B cell (primary cell): ENCODE results near the gene TMEM247. TPM values are rescaled to one million over a fixed set of nuclear protein-coding genes. Genes with fewer than 3 reads are reported as not detected.
A peak's percentile ranks its signal among the peaks of the same experiment; 100 is the strongest.

Experiments
- ATAC-seq: fragments of 200-7000 bp; cut with Tn5 transposase; one replicate; pipeline ENCODE4 v1.10.0; 2021; ENCODE audit warnings: low read depth, mild to moderate bottlenecking, moderate number of reproducible peaks, moderate library complexity
- CTCF ChIA-PET: fragments of 350-600 bp; sonication (Branson Sonifier 250); formaldehyde crosslinking; loops from one replicate; lab custom pipeline; 2021; ENCODE audit warnings: antibody characterized with exemption, inconsistent platforms; lab: Charles Lee
- POLR2A ChIA-PET: fragments of 350-600 bp; sonication (Branson Sonifier 250); formaldehyde crosslinking; loops from one replicate; lab custom pipeline; 2021; ENCODE audit warnings: antibody characterized with exemption; lab: Charles Lee
- DNase-seq: peaks from one replicate; pipeline ENCODE4 v3.0.0; 2013
- H2AFZ ChIP-seq: 2 replicates; pipeline ENCODE4 v1.6.1; 2012; ENCODE audit warnings: mild to moderate bottlenecking, low read depth, low read length; ENCODE audit not compliant: insufficient read depth, poor library complexity, severe bottlenecking
- H3K27ac ChIP-seq, 2 donors: 1 replicate in 1 of 2; 2 replicates in 1 of 2; pipeline ENCODE4 v1.5.1; 2012 to 2013; ENCODE audit warnings: low read length in 2 of 2, mild to moderate bottlenecking in 2 of 2, moderate library complexity in 1 of 2
- H3K27me3 ChIP-seq, 4 experiments: fragments of 200-600 bp in 1 of 4; sonication (generic) in 1 of 4; replicated peaks in 1 of 4; 1 replicate in 2 of 4; 2 replicates in 2 of 4; pipeline versions ENCODE4 v1.6.1 to v1.7.0; 2013 to 2016; ENCODE audit warnings: low read length in 3 of 4, mild to moderate bottlenecking in 2 of 4, mixed read lengths in 1 of 4, moderate library complexity in 1 of 4; ENCODE audit not compliant: insufficient read depth in 4 of 4, control insufficient read depth in 3 of 4; ENCODE audit errors: control extremely low read depth in 1 of 4
- H3K36me3 ChIP-seq, 2 experiments: replicated peaks in 1 of 2; 1 replicate in 1 of 2; 2 replicates in 1 of 2; pipeline versions ENCODE4 v1.6.1 to v1.7.1; 2013; ENCODE audit warnings: low read length in 1 of 2; ENCODE audit not compliant: insufficient read depth in 2 of 2, control insufficient read depth in 1 of 2; ENCODE audit errors: control extremely low read depth in 1 of 2, extremely low read depth in 1 of 2
- H3K4me1 ChIP-seq, 2 donors: fragments of 200-600 bp in 1 of 2; sonication (generic) in 1 of 2; 1 replicate in 1 of 2; 2 replicates in 1 of 2; pipeline versions ENCODE4 v1.5.1 to v1.6.1; 2013 to 2017; ENCODE audit warnings: low read length in 2 of 2; ENCODE audit not compliant: control insufficient read depth in 2 of 2, insufficient read depth in 2 of 2
- H3K4me2 ChIP-seq: replicated peaks from 2 replicates; pipeline ENCODE3; 2012; ENCODE audit warnings: mild to moderate bottlenecking, low read depth, low read length; ENCODE audit not compliant: poor library complexity, severe bottlenecking
- H3K4me3 ChIP-seq, 5 experiments: fragments of 200-600 bp in 1 of 5; sonication (generic) in 1 of 5; 1 replicate in 3 of 5; 2 replicates in 2 of 5; pipeline versions ENCODE4 v1.5.1 to v1.7.0; 2011 to 2016; ENCODE audit warnings: low read length in 4 of 5, mild to moderate bottlenecking in 4 of 5, low read depth in 2 of 5, control low read depth in 1 of 5, moderate library complexity in 1 of 5; ENCODE audit not compliant: insufficient read depth in 1 of 5; ENCODE audit errors: control extremely low read depth in 1 of 5, extremely low read depth in 1 of 5
- H3K79me2 ChIP-seq: fragments of 200-600 bp; sonication (generic); one replicate; pipeline ENCODE4 v1.6.0; 2016; ENCODE audit warnings: low read length; ENCODE audit not compliant: control insufficient read depth, insufficient read depth
- H3K9ac ChIP-seq: fragments of 200-600 bp; sonication (generic); 2 replicates; pipeline ENCODE4 v1.6.1; 2017; ENCODE audit warnings: mild to moderate bottlenecking, low read length, moderate library complexity
- H3K9me3 ChIP-seq, 3 donors: one replicate each; pipeline versions ENCODE4 v1.6.1 to v1.7.1; 2013; ENCODE audit warnings: low read length in 2 of 3; ENCODE audit not compliant: control insufficient read depth in 2 of 3, insufficient read depth in 1 of 3; ENCODE audit errors: control extremely low read depth in 1 of 3
- H4K20me1 ChIP-seq: 2 replicates; pipeline ENCODE4 v1.6.0; 2012; ENCODE audit warnings: mild to moderate bottlenecking, low read length; ENCODE audit not compliant: insufficient read depth, control insufficient read depth, poor library complexity, severe bottlenecking
- H3K27ac Mint-ChIP-seq: one replicate; pipeline ENCODE4 v1.8.0; 2021; ENCODE audit warnings: mixed read lengths
- H3K27me3 Mint-ChIP-seq: one replicate; pipeline ENCODE4 v1.8.0; 2021; ENCODE audit warnings: mixed read lengths
- H3K4me1 Mint-ChIP-seq: one replicate; pipeline ENCODE4 v1.8.0; 2021; ENCODE audit warnings: mixed read lengths
- H3K4me3 Mint-ChIP-seq: one replicate; pipeline ENCODE4 v1.8.0; 2021; ENCODE audit warnings: mixed read lengths
- H3K9me3 Mint-ChIP-seq: one replicate; pipeline ENCODE4 v1.8.0; 2022; ENCODE audit warnings: mixed read lengths; ENCODE audit not compliant: insufficient read depth
- EZH2 ChIP-seq: IDR thresholded peaks from 2 replicates; pipeline ENCODE4 v1.6.1; 2012; ENCODE audit warnings: borderline replicate concordance, low read depth, mild to moderate bottlenecking, moderate library complexity, low read length; ENCODE audit not compliant: insufficient read depth, poor library complexity, severe bottlenecking
- WGBS: methylation state at CpG from one replicate; pipeline ENCODE4 v1.1.5; 2013; ENCODE audit warnings: missing lambda C conversion rate; ENCODE audit not compliant: insufficient coverage; 5-methylcytosine and 5-hydroxymethylcytosine counted together
- intact Hi-C: fragments of 100-400 bp; cut with micrococcal nuclease; formaldehyde crosslinking; loops from one replicate; pipeline ENCODE4 v1.10.0; 2022
- polyA plus RNA-seq: library from polyadenylated mRNA; depleted of rRNA; stranded (reverse); fragments of >200 nt; gene quantifications from 2 replicates; pipeline ENCODE4 v1.2.3, GENCODE V29; 2012
- total RNA-seq, 2 donors: library from RNA; stranded (reverse); fragments of 120-200 nt in 1 of 2; gene quantifications; 1 replicate in 1 of 2; 2 replicates in 1 of 2; pipeline versions ENCODE4 v1.2.3 to v1.2.4, GENCODE V29; 2013 to 2022
- TF ChIP-seq, protein P1 (sequence below): fragments of 200-600 bp; IDR thresholded peaks from one replicate; pipeline ENCODE4 v1.8.0; 2022; ENCODE audit warnings: antibody characterized with exemption, mild to moderate bottlenecking

The TMEM247 gene
- total and polyA plus RNA-seq, 2 donors (not counting 1 experiment from before 2014, with no cell fraction given) = not detected

DNA sequence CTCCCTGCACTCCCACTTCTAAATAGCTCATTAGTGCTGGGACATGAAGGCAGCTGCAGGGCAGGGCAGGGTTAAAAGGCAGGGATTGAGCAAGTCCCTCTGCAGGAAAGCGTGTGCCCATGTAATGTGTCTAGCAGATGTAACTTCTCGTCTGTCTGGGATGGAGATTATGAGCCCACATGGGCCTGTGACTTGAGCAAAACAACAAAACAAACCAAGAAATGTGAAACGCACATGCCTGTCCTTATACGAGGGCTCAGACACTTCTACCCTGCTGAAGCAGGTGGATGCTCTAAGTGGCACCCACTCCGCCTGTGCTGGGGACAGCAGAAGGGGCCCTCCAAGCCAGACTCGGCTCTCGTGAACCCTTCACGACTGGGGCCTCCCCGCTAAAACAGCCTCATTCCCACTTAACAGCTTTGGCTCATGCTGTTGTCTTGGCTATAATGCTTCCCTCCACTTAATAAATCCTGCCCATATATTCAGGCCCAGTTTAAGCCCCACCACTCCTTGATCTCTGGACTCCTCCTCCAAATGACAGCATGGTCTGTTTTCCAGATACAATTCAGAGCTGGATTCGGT is 40.9 kb downstream of the TMEM247 start:
- no peak for ATAC-seq

DNA sequence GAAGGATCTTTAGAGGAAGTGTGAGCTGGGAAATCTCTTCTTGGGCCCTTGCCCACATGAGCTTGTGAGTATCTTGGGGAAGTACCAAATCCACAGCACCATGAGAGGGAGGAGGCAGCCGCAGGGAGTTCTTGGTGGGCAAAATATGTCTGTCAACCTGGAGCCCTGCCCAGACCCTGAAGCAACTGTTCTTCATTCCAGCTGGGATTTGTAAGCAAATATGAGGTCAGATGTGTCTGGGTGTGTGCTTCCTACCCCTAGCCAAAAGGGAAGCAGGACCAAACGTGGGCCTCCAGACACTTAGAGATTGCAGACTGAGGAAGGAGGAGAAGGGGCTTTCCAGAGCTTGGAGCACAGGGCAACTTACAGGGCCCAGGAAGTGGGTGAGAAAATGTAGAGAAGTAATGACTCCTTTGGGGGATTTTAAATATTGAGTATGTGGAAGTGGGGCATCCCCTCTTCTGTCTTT is 41.9 kb downstream of the TMEM247 start:
- ATAC-seq = peak; percentile 17

More for the DNA sequence above, 40.9 kb downstream of the TMEM247 start:
- DNase-seq = no peak
- H3K36me3 ChIP-seq = no peaks in the 10 kb centered on the region
- H3K27ac ChIP-seq = no peak overlapping the region
- peaks cover 0 to 12% of the 10 kb centered on the region in 2 donors for H3K4me1 ChIP-seq
- peaks cover 3 to 10% (median 3%) of the 10 kb centered on the region in 3 donors for H3K9me3 ChIP-seq
- no peak overlapping the region for H3K27ac Mint-ChIP-seq
- no peak overlapping the region for H3K4me3 ChIP-seq
- intact Hi-C loops = no loop called here
- peaks cover 9% of the 10 kb centered on the region for H3K9me3 Mint-ChIP-seq
- H3K4me2 ChIP-seq = no peak overlapping the region
- CTCF ChIA-PET = interaction anchor here (0.6 to 0.7 kb wide), 2 partner anchors 13 to 30 kb away, joined by 3 to 4 read pairs; no protein-coding TSS in a partner anchor
- POLR2A ChIA-PET = no interaction called here
- no peaks in the 10 kb centered on the region for H4K20me1 ChIP-seq
- no peak overlapping the region for H3K9ac ChIP-seq
- WGBS = 96% methylated on average over 10 of the region's 10 CpGs
- H2AFZ ChIP-seq = no peak overlapping the region
- H3K4me3 Mint-ChIP-seq = no peak overlapping the region
- H3K27me3 Mint-ChIP-seq = no peaks in the 10 kb centered on the region
- H3K4me1 Mint-ChIP-seq = peaks cover 10% of the 10 kb centered on the region
- H3K27me3 ChIP-seq = no peaks in the 10 kb centered on the region
- H3K79me2 ChIP-seq = no peaks in the 10 kb centered on the region
- no peak for TF ChIP-seq EZH2
- TF ChIP-seq, protein P1, sequence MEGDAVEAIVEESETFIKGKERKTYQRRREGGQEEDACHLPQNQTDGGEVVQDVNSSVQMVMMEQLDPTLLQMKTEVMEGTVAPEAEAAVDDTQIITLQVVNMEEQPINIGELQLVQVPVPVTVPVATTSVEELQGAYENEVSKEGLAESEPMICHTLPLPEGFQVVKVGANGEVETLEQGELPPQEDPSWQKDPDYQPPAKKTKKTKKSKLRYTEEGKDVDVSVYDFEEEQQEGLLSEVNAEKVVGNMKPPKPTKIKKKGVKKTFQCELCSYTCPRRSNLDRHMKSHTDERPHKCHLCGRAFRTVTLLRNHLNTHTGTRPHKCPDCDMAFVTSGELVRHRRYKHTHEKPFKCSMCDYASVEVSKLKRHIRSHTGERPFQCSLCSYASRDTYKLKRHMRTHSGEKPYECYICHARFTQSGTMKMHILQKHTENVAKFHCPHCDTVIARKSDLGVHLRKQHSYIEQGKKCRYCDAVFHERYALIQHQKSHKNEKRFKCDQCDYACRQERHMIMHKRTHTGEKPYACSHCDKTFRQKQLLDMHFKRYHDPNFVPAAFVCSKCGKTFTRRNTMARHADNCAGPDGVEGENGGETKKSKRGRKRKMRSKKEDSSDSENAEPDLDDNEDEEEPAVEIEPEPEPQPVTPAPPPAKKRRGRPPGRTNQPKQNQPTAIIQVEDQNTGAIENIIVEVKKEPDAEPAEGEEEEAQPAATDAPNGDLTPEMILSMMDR = no peak

More for the DNA sequence above, 41.9 kb downstream of the TMEM247 start:
- no peak overlapping the region for H2AFZ ChIP-seq
- no peaks in the 10 kb centered on the region for H3K9me3 Mint-ChIP-seq
- no peaks in the 10 kb centered on the region for H3K27me3 ChIP-seq
- no peaks in the 10 kb centered on the region for H3K36me3 ChIP-seq
- POLR2A ChIA-PET = no interaction called here
- no peak overlapping the region for H3K4me3 ChIP-seq
- TF ChIP-seq EZH2 = no peak
- TF ChIP-seq, protein P1 = no peak
- H3K9me3 ChIP-seq = peaks cover 1 to 2% (median 2%) of the 10 kb centered on the region in 3 donors
- no peaks in the 10 kb centered on the region for H3K79me2 ChIP-seq
- H3K4me1 ChIP-seq = peaks cover 0 to 12% of the 10 kb centered on the region in 2 donors
- H3K4me3 Mint-ChIP-seq = no peak overlapping the region
- intact Hi-C loops = no loop called here
- no peaks in the 10 kb centered on the region for H3K27me3 Mint-ChIP-seq
- H3K9ac ChIP-seq = no peak overlapping the region
- WGBS = 88% methylated on average over 1 of the region's 2 CpGs
- CTCF ChIA-PET = no interaction called here
- peaks cover 10% of the 10 kb centered on the region for H3K4me1 Mint-ChIP-seq
- H3K27ac ChIP-seq = no peak overlapping the region
- DNase-seq = peak; percentile 30
- no peak overlapping the region for H3K4me2 ChIP-seq
- H4K20me1 ChIP-seq = no peaks in the 10 kb centered on the region
- H3K27ac Mint-ChIP-seq = no peak overlapping the region
